Loucy (cell line): Measurements from ENCODE around the gene ASIP.

Experiments used
- H2AFZ ChIP-seq: fragments of 200-600 bp; sonication (generic); 2 replicates; pipeline ENCODE4 v1.6.0; 2016; ENCODE audit warnings: antibody characterized with exemption, mild to moderate bottlenecking, low read length, moderate library complexity
- H3F3A ChIP-seq: fragments of 200-600 bp; 2 replicates; pipeline ENCODE4 v1.6.0; 2016; ENCODE audit warnings: antibody characterized with exemption, low read depth, mild to moderate bottlenecking
- H3K27me3 ChIP-seq: fragments of 200-600 bp; sonication (generic); 2 replicates; pipeline ENCODE4 v1.6.1; 2014; ENCODE audit warnings: low read length, mild to moderate bottlenecking; ENCODE audit not compliant: insufficient read depth, poor library complexity, severe bottlenecking
- H3K36me3 ChIP-seq: fragments of 200-600 bp; sonication (generic); 2 replicates; pipeline ENCODE4 v1.6.1; 2016; ENCODE audit warnings: low read length; ENCODE audit not compliant: insufficient read depth
- H3K4me1 ChIP-seq: fragments of 200-600 bp; sonication (generic); 2 replicates; pipeline ENCODE4 v1.5.1; 2014; ENCODE audit warnings: low read length, mild to moderate bottlenecking; ENCODE audit not compliant: insufficient read depth, poor library complexity, severe bottlenecking
- H3K4me2 ChIP-seq: fragments of 200-600 bp; sonication (generic); 2 replicates; pipeline ENCODE4 v1.6.0; 2014; ENCODE audit warnings: antibody characterized with exemption, low read length, low read depth, mild to moderate bottlenecking; ENCODE audit not compliant: poor library complexity, severe bottlenecking
- H3K4me3 ChIP-seq: fragments of 200-600 bp; sonication (generic); 2 replicates; pipeline ENCODE4 v1.5.1; 2014; ENCODE audit warnings: low read length, mild to moderate bottlenecking, mixed read lengths; ENCODE audit not compliant: poor library complexity, severe bottlenecking
- H3K79me2 ChIP-seq: fragments of 200-600 bp; sonication (generic); 2 replicates; pipeline ENCODE4 v1.6.1; 2014; ENCODE audit warnings: low read length; ENCODE audit not compliant: insufficient read depth
- H3K9ac ChIP-seq: fragments of 200-600 bp; sonication (generic); 2 replicates; pipeline ENCODE4 v1.6.0; 2014; ENCODE audit warnings: mild to moderate bottlenecking, low read depth, low read length, moderate library complexity; ENCODE audit not compliant: poor library complexity, severe bottlenecking
- H3K9me2 ChIP-seq: fragments of 200-600 bp; sonication (generic); replicated peaks from 2 replicates; pipeline ENCODE4 v1.6.1; 2016; ENCODE audit warnings: low read depth, low read length, mixed read lengths
- H3K9me3 ChIP-seq: fragments of 200-600 bp; sonication (generic); 2 replicates; pipeline ENCODE4 v1.6.1; 2014; ENCODE audit warnings: mild to moderate bottlenecking, antibody characterized with exemption, low read length, low read depth; ENCODE audit not compliant: insufficient read depth
- H4K20me1 ChIP-seq: fragments of 200-600 bp; sonication (generic); 2 replicates; pipeline ENCODE4 v1.6.0; 2014; ENCODE audit warnings: antibody characterized with exemption, low read length, mild to moderate bottlenecking; ENCODE audit not compliant: insufficient read depth, poor library complexity, severe bottlenecking
- EZH2phosphoT487 ChIP-seq: fragments of 200-600 bp; IDR thresholded peaks from 2 replicates; pipeline ENCODE4 v1.6.1; 2018; ENCODE audit warnings: antibody characterized with exemption, mild to moderate bottlenecking, moderate library complexity, borderline replicate concordance
- TF ChIP-seq, protein P1 (sequence below): fragments of 200-600 bp; sonication (generic); conservative IDR thresholded peaks from 2 replicates; pipeline ENCODE4 v1.5.1; 2014; ENCODE audit warnings: mild to moderate bottlenecking, antibody characterized with exemption, low read length

The ASIP gene

DNA sequence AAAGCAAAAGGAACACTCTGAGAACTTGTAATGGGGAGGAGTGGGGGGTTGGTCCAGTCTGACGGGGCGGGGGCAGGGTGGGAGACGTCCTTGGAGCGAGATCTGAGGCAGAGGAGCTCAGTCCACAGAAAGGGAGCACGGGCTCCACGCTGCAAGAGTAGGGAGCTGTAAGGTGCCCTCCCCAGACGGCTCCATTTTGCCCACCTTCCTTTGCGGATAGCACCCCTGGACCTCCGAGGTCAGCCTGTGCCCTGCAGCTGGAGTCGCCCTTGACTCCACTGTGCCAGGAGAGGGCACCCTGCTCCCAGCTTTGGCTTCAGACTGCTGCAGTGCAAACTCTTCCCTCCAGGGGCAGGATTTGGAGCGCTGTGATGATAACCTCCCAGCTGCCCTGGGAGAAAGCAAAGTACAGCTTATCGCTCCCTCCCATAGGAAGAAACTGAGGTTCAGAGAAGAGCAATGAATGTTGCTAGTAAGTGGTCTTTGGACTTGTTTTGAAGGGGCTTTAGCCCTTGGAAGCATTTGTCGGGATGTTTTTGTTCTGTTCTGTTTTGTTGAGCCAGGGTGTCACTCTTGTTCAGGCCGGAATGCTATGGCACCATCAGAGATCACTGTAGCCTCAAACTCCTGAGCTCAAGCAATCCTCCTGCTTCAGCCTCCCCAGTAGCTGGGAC, 71.5 kb downstream of the ASIP start:
- Histone ChIP-seq H3K9ac (peak overlapping the region; percentile 42), H3K4me2 (peak overlapping the region; percentile 63), H3K9me2 (no peaks in the 10 kb centered on the region), H3K4me3 (peak overlapping the region; percentile 62), H2AFZ (peak overlapping the region; percentile 89), H3K27me3 (no peaks in the 10 kb centered on the region), H3K9me3 (no peaks in the 10 kb centered on the region), H3K79me2 (no peaks in the 10 kb centered on the region), H4K20me1 (no peaks in the 10 kb centered on the region), H3F3A (no peaks in the 10 kb centered on the region), H3K36me3 (no peaks in the 10 kb centered on the region), H3K4me1 (no peaks in the 10 kb centered on the region)
- no peak for TF ChIP-seq EZH2phosphoT487
- TF ChIP-seq, protein P1, sequence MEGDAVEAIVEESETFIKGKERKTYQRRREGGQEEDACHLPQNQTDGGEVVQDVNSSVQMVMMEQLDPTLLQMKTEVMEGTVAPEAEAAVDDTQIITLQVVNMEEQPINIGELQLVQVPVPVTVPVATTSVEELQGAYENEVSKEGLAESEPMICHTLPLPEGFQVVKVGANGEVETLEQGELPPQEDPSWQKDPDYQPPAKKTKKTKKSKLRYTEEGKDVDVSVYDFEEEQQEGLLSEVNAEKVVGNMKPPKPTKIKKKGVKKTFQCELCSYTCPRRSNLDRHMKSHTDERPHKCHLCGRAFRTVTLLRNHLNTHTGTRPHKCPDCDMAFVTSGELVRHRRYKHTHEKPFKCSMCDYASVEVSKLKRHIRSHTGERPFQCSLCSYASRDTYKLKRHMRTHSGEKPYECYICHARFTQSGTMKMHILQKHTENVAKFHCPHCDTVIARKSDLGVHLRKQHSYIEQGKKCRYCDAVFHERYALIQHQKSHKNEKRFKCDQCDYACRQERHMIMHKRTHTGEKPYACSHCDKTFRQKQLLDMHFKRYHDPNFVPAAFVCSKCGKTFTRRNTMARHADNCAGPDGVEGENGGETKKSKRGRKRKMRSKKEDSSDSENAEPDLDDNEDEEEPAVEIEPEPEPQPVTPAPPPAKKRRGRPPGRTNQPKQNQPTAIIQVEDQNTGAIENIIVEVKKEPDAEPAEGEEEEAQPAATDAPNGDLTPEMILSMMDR, result peak; percentile 100

DNA sequence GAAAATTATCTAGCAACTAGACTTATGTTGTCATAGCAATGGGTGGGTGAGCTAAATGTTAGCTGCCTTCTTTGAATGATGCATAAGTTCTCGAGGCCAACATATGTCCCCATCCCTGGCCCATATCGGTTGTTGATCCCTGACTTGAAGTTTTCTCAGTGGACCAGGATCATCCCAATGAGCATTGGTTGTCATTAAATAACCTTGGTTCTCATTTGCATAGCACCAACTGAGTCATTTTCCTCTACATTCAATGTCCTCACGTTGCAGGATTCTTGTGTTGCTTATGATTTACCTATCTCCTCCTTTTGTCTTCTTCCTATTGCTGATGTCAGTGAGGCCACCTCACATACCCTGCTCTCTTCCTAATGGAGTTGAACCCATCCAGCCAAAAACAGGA, 74.0 kb downstream of the ASIP start:
- no peaks in the 10 kb centered on the region for H3K9me3 ChIP-seq
- TF ChIP-seq EZH2phosphoT487, result no peak
- TF ChIP-seq, protein P1, result no peak

DNA sequence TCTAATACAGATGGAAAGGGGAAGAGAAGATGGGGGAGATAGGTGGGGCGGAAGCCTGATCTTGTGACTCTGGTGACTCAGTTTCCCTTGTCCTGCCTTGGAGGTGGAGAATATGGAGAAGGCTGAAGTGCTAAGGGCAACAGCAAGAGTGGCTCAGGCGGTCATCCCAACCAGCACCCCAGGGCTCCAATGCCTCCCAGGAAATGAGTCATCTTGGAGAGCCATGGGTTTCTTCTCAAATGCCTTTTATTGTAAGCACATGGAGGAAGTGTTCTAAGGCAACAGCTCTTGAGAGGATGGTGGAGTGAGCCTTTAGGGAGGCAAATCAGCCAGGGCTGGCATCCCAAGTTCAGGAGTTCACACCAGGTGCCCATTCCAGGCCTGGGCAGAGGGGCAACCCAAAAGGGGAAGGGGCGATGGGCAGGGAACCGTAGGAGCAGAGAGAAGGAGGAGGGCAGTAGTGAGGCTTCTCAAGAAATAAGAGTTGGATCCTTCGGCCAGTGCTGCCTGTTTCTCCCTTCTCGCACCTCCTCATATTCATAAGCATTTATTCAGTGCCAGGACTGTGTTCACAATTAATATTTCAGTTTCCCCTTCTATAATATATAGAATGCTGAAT, 75.1 kb downstream of the ASIP start:
- no peaks in the 10 kb centered on the region for H3K4me1 ChIP-seq
- H3K9ac ChIP-seq, result no peak overlapping the region
- no peak for TF ChIP-seq EZH2phosphoT487
- TF ChIP-seq, protein P1, result no peak
- H3K79me2 ChIP-seq, result no peaks in the 10 kb centered on the region
- H3K9me3 ChIP-seq, result no peaks in the 10 kb centered on the region
- no peaks in the 10 kb centered on the region for H3K9me2 ChIP-seq
- no peak overlapping the region for H3K4me3 ChIP-seq
- no peaks in the 10 kb centered on the region for H3F3A ChIP-seq
- no peaks in the 10 kb centered on the region for H4K20me1 ChIP-seq
- no peak overlapping the region for H3K4me2 ChIP-seq
- H3K27me3 ChIP-seq, result no peaks in the 10 kb centered on the region
- no peak overlapping the region for H2AFZ ChIP-seq
- H3K36me3 ChIP-seq, result no peaks in the 10 kb centered on the region

More for the DNA sequence above, 74.0 kb downstream of the ASIP start:
- no peaks in the 10 kb centered on the region for H3K9me2 ChIP-seq
- H3F3A ChIP-seq, result no peaks in the 10 kb centered on the region
- H4K20me1 ChIP-seq, result no peaks in the 10 kb centered on the region
- no peak overlapping the region for H3K9ac ChIP-seq
- no peaks in the 10 kb centered on the region for H3K79me2 ChIP-seq
- H3K4me1 ChIP-seq, result no peaks in the 10 kb centered on the region
- no peak overlapping the region for H3K4me2 ChIP-seq
- H3K27me3 ChIP-seq, result no peaks in the 10 kb centered on the region
- H2AFZ ChIP-seq, result peak overlapping the region; percentile 31; the same call in 1 of the 2 replicates
- no peak overlapping the region for H3K4me3 ChIP-seq
- no peaks in the 10 kb centered on the region for H3K36me3 ChIP-seq
